IPS DF 19.7 (cell line): Measurements from ENCODE around the gene ETDC.

Experiments used
- DNase-seq: peaks from one replicate; pipeline ENCODE4 v3.0.0-alpha.2; 2013; ENCODE audit warnings: low read depth, low spot score

ETDC gene

DNA sequence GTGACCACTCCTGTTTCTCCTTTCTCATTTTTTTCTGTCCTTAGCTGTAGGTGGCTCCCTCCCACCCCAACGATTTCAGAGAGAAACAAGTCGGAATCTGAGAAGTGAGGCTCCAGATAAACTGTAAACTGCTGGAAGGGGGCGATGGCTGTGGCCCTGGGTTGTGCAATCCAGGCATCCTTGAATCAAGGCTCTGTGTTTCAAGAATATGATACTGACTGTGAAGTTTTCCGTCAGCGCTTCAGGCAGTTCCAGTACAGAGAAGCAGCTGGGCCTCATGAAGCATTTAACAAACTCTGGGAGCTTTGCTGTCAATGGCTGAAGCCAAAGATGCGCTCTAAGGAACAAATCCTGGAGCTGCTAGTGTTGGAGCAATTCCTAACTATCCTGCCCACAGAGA is 37.7 kb downstream of the ETDC start:
- DNase-seq = no peak

DNA sequence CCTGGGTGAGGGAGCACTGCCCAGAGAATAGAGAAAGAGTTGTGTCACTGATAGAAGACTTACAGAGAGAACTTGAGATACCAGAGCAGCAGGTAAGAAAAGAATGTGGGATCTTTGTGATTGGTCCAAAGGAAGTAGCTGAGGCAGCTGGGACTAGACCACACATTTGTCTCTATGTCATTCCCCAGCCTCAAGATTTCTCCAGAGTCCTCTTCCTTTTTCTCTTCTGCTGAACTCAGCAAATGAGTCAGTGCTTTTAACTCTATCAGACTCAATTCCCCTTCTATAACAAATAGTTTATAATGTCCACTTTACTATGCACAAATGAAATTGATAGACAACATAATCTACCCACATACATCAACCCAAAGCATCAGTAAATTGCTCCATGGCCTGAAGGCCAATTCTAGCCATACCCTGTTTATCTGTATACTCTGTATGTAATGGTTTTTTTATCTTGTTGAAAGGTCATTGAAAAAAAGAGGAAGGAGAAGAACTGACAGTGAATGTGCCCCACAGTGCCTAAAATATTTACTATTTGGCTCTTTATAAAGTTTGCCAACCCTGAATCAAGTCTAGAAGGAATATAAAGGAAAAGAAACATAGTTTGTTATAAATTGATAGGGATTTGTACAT is 38.2 kb downstream of the ETDC start:
- no peak for DNase-seq

DNA sequence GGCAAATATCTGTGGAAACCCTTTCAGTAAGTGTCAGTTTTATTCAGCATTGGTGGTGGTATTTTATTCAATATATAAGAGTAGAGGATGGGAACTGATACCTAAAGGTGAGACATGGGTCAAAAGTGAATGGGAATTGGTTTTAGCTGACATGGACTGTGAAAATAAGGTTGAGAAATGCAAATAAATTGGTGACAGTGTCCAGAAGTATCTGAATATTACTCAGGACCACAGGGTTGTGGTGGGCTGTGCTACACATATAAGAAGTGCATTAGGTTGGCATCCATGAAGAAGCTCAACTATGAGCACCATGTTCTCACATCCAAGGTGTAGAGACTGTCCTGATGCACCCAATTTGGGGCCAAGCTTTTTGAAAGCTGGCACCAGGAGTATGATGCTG is 45.0 kb downstream of the ETDC start:
- no peak for DNase-seq
